GM12878 (cell line): ENCODE data around the gene NOC2L. TPM values are rescaled to one million over a fixed set of nuclear protein-coding genes. Genes with fewer than 3 reads are reported as not detected.

ENCODE experiments used
- BCL11A ChIP-seq: IDR thresholded peaks from 2 replicates; pipeline ENCODE4 v1.6.1; 2011; ENCODE audit warnings: low read depth, low read length
- LARP7 ChIP-seq: fragments of 450-650 bp; IDR thresholded peaks from 2 replicates; pipeline ENCODE4 v1.6.1; 2017; ENCODE audit warnings: mild to moderate bottlenecking
- NR2C1 ChIP-seq: fragments of 450-650 bp; IDR thresholded peaks from 2 replicates; pipeline ENCODE4 v1.6.1; 2017; ENCODE audit warnings: antibody characterized with exemption, mild to moderate bottlenecking, moderate library complexity
- SIX5 ChIP-seq: IDR thresholded peaks from 2 replicates; pipeline ENCODE4 v1.6.1; 2011; ENCODE audit warnings: mild to moderate bottlenecking, low read depth, low read length, moderate library complexity; ENCODE audit not compliant: severe bottlenecking
- SPI1 ChIP-seq: IDR thresholded peaks from 2 replicates; pipeline ENCODE4 v1.6.1; 2011; ENCODE audit warnings: low read depth, mild to moderate bottlenecking, low read length, moderate library complexity, borderline replicate concordance; ENCODE audit not compliant: insufficient read depth
- STAT1 ChIP-seq: fragments of 450-650 bp; conservative IDR thresholded peaks from 2 replicates; pipeline ENCODE4 v1.6.1; 2014; ENCODE audit warnings: antibody characterized with exemption, mild to moderate bottlenecking
- TCF7 ChIP-seq: IDR thresholded peaks from 2 replicates; pipeline ENCODE4 v1.6.1; 2014; ENCODE audit warnings: antibody characterized with exemption, borderline replicate concordance
- ZZZ3 ChIP-seq: IDR thresholded peaks from 2 replicates; pipeline ENCODE4 v1.6.1; 2011; ENCODE audit warnings: low read depth; ENCODE audit not compliant: control insufficient read depth, insufficient read length
- polyA plus RNA-seq, 11 experiments: library from polyadenylated mRNA; depleted of rRNA in 4 of 11; unstranded in 6 of 11; stranded (reverse) in 5 of 11; fragments of >200 nt; fragmentation: Nextera tagmentation in 4 of 11; fragmentation: Illumina TruSeq in 1 of 11; extraction: Ambion mirVana in 4 of 11; extraction: Trizol in 1 of 11; gene quantifications; 1 replicate in 1 of 11; 2 replicates in 10 of 11; pipeline versions ENCODE4 v1.2.1 to v1.2.3, GENCODE V29; 2011 to 2016; ENCODE audit warnings: inconsistent platforms in 2 of 11, missing spikeins in 2 of 11, low read depth in 1 of 11
- total RNA-seq, 4 experiments: library from RNA; depleted of rRNA in 3 of 4; stranded (reverse); fragments of >200 nt in 3 of 4; fragmentation: Illumina TruSeq in 1 of 4; extraction: Trizol in 1 of 4; gene quantifications; 2 replicates each; pipeline versions ENCODE4 v1.2.1 to v1.2.3, GENCODE V29; 2013 to 2021
- TF ChIP-seq, protein P1 (sequence below): fragments of 450-650 bp; IDR thresholded peaks from 2 replicates; pipeline ENCODE4 v1.6.1; 2017; ENCODE audit warnings: mild to moderate bottlenecking, moderate library complexity
- TF ChIP-seq, protein P2 (sequence below): fragments of 450-650 bp; IDR thresholded peaks from 2 replicates; pipeline ENCODE4 v1.6.1; 2016; ENCODE audit warnings: mild to moderate bottlenecking
- TF ChIP-seq, protein P3 (sequence below): fragments of 450-650 bp; IDR thresholded peaks from 2 replicates; pipeline ENCODE4 v1.6.1; 2017; ENCODE audit warnings: antibody characterized with exemption, mild to moderate bottlenecking, moderate library complexity
- TF ChIP-seq, protein P4 (sequence below): fragments of 450-650 bp; formaldehyde crosslinking; IDR thresholded peaks from 2 replicates; pipeline ENCODE4 v1.4.0; 2022; ENCODE audit warnings: mild to moderate bottlenecking, moderate library complexity

NOC2L gene
- total and polyA plus RNA-seq, 10 of the 15 experiments (the other 5 are each of a cell fraction or from before 2014, with no cell fraction given) = 1.3 to 171 (median 64.3) TPM

DNA sequence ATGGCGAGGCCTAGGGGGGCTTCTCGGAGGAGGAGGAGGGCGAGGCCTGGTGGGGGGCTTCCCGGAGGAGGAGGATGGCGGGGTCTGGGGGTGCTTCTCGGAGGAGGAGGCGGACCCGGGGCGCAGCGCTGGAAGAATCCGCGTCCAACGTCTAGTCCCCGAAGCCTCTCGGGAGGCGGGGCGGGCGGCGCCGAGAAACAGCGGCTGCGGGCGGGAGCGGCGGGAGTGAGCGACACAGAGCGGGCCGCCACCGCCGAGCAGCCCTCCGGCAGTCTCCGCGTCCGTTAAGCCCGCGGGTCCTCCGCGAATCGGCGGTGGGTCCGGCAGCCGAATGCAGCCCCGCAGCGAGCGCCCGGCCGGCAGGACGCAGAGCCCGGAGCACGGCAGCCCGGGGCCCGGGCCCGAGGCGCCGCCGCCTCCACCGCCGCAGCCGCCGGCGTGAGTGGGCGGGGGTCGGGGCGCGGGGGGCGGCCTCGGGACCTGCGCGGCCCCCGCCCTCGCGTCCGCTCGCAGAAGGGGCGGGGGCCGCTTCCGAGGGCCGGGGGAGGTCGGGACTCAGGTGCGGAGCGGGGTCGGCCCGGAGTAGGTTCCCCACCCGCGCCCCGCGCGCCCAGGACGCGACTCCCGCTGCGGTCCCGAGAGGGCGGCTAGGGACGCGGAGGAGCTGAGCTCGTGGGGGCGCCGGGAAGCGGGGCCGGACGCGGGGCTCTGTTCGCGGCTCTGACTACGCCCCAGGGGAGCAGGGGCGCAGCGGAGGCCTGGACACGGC, 1.5 kb upstream of the NOC2L start, which contains the start of gene KLHL17 (continued):
- no peak for TF ChIP-seq BCL11A
- TF ChIP-seq, protein P1, sequence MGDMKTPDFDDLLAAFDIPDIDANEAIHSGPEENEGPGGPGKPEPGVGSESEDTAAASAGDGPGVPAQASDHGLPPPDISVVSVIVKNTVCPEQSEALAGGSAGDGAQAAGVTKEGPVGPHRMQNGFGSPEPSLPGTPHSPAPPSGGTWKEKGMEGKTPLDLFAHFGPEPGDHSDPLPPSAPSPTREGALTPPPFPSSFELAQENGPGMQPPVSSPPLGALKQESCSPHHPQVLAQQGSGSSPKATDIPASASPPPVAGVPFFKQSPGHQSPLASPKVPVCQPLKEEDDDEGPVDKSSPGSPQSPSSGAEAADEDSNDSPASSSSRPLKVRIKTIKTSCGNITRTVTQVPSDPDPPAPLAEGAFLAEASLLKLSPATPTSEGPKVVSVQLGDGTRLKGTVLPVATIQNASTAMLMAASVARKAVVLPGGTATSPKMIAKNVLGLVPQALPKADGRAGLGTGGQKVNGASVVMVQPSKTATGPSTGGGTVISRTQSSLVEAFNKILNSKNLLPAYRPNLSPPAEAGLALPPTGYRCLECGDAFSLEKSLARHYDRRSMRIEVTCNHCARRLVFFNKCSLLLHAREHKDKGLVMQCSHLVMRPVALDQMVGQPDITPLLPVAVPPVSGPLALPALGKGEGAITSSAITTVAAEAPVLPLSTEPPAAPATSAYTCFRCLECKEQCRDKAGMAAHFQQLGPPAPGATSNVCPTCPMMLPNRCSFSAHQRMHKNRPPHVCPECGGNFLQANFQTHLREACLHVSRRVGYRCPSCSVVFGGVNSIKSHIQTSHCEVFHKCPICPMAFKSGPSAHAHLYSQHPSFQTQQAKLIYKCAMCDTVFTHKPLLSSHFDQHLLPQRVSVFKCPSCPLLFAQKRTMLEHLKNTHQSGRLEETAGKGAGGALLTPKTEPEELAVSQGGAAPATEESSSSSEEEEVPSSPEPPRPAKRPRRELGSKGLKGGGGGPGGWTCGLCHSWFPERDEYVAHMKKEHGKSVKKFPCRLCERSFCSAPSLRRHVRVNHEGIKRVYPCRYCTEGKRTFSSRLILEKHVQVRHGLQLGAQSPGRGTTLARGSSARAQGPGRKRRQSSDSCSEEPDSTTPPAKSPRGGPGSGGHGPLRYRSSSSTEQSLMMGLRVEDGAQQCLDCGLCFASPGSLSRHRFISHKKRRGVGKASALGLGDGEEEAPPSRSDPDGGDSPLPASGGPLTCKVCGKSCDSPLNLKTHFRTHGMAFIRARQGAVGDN = 0 out of 2 replicates have a peak, but pooled peaks have one; percentile 19
- TF ChIP-seq, protein P2, sequence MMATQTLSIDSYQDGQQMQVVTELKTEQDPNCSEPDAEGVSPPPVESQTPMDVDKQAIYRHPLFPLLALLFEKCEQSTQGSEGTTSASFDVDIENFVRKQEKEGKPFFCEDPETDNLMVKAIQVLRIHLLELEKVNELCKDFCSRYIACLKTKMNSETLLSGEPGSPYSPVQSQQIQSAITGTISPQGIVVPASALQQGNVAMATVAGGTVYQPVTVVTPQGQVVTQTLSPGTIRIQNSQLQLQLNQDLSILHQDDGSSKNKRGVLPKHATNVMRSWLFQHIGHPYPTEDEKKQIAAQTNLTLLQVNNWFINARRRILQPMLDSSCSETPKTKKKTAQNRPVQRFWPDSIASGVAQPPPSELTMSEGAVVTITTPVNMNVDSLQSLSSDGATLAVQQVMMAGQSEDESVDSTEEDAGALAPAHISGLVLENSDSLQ = peak; percentile 82
- no peak for TF ChIP-seq STAT1
- 0 out of 2 replicates have a peak, but pooled peaks have one; percentile 13 for TF ChIP-seq NR2C1
- peak; percentile 33; the same call in 1 of the 2 replicates for TF ChIP-seq LARP7
- no peak for TF ChIP-seq SPI1
- TF ChIP-seq, protein P3, sequence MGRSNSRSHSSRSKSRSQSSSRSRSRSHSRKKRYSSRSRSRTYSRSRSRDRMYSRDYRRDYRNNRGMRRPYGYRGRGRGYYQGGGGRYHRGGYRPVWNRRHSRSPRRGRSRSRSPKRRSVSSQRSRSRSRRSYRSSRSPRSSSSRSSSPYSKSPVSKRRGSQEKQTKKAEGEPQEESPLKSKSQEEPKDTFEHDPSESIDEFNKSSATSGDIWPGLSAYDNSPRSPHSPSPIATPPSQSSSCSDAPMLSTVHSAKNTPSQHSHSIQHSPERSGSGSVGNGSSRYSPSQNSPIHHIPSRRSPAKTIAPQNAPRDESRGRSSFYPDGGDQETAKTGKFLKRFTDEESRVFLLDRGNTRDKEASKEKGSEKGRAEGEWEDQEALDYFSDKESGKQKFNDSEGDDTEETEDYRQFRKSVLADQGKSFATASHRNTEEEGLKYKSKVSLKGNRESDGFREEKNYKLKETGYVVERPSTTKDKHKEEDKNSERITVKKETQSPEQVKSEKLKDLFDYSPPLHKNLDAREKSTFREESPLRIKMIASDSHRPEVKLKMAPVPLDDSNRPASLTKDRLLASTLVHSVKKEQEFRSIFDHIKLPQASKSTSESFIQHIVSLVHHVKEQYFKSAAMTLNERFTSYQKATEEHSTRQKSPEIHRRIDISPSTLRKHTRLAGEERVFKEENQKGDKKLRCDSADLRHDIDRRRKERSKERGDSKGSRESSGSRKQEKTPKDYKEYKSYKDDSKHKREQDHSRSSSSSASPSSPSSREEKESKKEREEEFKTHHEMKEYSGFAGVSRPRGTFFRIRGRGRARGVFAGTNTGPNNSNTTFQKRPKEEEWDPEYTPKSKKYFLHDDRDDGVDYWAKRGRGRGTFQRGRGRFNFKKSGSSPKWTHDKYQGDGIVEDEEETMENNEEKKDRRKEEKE = no peak
- TF ChIP-seq SIX5 = no peak
- no peak for TF ChIP-seq ZZZ3
- no peak for TF ChIP-seq TCF7
- TF ChIP-seq, protein P4, sequence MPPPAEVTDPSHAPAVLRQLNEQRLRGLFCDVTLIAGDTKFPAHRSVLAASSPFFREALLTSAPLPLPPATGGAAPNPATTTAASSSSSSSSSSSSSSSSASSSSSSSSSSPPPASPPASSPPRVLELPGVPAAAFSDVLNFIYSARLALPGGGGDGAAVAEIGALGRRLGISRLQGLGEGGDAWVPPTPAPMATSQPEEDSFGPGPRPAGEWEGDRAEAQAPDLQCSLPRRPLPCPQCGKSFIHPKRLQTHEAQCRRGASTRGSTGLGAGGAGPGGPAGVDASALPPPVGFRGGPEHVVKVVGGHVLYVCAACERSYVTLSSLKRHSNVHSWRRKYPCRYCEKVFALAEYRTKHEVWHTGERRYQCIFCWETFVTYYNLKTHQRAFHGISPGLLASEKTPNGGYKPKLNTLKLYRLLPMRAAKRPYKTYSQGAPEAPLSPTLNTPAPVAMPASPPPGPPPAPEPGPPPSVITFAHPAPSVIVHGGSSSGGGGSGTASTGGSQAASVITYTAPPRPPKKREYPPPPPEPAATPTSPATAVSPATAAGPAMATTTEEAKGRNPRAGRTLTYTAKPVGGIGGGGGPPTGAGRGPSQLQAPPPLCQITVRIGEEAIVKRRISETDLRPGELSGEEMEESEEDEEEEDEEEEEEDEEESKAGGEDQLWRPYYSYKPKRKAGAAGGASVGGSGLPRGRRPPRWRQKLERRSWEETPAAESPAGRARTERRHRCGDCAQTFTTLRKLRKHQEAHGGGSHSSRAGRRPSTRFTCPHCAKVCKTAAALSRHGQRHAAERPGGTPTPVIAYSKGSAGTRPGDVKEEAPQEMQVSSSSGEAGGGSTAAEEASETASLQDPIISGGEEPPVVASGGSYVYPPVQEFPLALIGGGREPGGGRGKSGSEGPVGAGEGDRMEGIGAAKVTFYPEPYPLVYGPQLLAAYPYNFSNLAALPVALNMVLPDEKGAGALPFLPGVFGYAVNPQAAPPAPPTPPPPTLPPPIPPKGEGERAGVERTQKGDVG (CRISPR knock-in tag) = no peak
